GM19240 (cell line): ENCODE results near the gene PRICKLE1.

Experiments
- DNase-seq: peaks from one replicate; pipeline ENCODE4 v3.0.0; 2011; ENCODE audit warnings: low spot score; ENCODE audit not compliant: insufficient read length

The PRICKLE1 gene

GRCh38 chr12:42589465-42590329, at the start of gene PRICKLE1:
PRICKLE1 (minus strand) TSS chr12:42589746; CDS start chr12:42472516, 117,230 bp downstream.
- DNase-seq = peak; percentile 14

GRCh38 chr12:42638697-42639096, 49.2 kb upstream of the PRICKLE1 start:
- no peak for DNase-seq

- no peak for DNase-seq
These were observed 48.5 kb upstream of the PRICKLE1 start for GRCh38 chr12:42638011-42638410.

GRCh38 chr12:42636993-42637392, 47.4 kb upstream of the PRICKLE1 start:
- DNase-seq = no peak

GRCh38 chr12:42633594-42633993, 44.0 kb upstream of the PRICKLE1 start:
- no peak for DNase-seq

GRCh38 chr12:42631513-42631912, 42.0 kb upstream of the PRICKLE1 start:
- no peak for DNase-seq

GRCh38 chr12:42630314-42630713, 40.8 kb upstream of the PRICKLE1 start:
- DNase-seq = no peak

GRCh38 chr12:42627151-42627550, 37.6 kb upstream of the PRICKLE1 start:
- DNase-seq = no peak

- DNase-seq = no peak
These were observed 36.1 kb upstream of the PRICKLE1 start for GRCh38 chr12:42625611-42626010.

GRCh38 chr12:42617622-42618021, 28.1 kb upstream of the PRICKLE1 start:
- DNase-seq = no peak

- DNase-seq = no peak
These were observed 25.5 kb upstream of the PRICKLE1 start for GRCh38 chr12:42615006-42615405.

GRCh38 chr12:42612231-42612613, 22.7 kb upstream of the PRICKLE1 start:
- DNase-seq = no peak

- DNase-seq = no peak
These were observed 22.2 kb upstream of the PRICKLE1 start for GRCh38 chr12:42611571-42612230.

GRCh38 chr12:42609605-42610004, 20.1 kb upstream of the PRICKLE1 start:
- DNase-seq = no peak

- DNase-seq = no peak
These were observed 18.8 kb upstream of the PRICKLE1 start for GRCh38 chr12:42608196-42608825.

- DNase-seq = no peak
These were observed 18.1 kb upstream of the PRICKLE1 start for GRCh38 chr12:42607584-42608058.

- DNase-seq = no peak
These were observed 16.9 kb upstream of the PRICKLE1 start for GRCh38 chr12:42606471-42606870.

GRCh38 chr12:42605685-42606084, 16.1 kb upstream of the PRICKLE1 start:
- DNase-seq = no peak

- DNase-seq = no peak
These were observed 13.9 kb upstream of the PRICKLE1 start for GRCh38 chr12:42603246-42603990.

- no peak for DNase-seq
These were observed 4.3 kb upstream of the PRICKLE1 start for GRCh38 chr12:42593874-42594273.

- no peak for DNase-seq
These were observed 886 bp upstream of the PRICKLE1 start for GRCh38 chr12:42590330-42590934.
